Measurements from ENCODE around the gene HMGCLL1. TPM values are rescaled to one million over a fixed set of nuclear protein-coding genes. Genes with fewer than 3 reads are reported as not detected.

Gene HMGCLL1
- total and polyA plus RNA-seq, 2 donors (not counting 1 experiment from before 2014, with no cell fraction given), result not detected

- Histone ChIP-seq H4K20me1 (ENCODE audit: control insufficient read depth, insufficient read depth, low read length, poor library complexity, severe bottlenecking) (no peaks in the 10 kb centered on the region), H3K4me2 (replicated peaks; ENCODE audit: low read depth, low read length, poor library complexity, severe bottlenecking) (no peak overlapping the region), H3K27me3 (replicated peaks in 1 of 4; ENCODE audit: control extremely low read depth in 1 of 4, control insufficient read depth in 3 of 4, insufficient read depth in 4 of 4, low read length in 3 of 4) (no peaks in the 10 kb centered on the region), H2AFZ (ENCODE audit: insufficient read depth, low read depth, low read length, poor library complexity, severe bottlenecking) (no peak overlapping the region), H3K9me3 (ENCODE audit: control extremely low read depth in 1 of 3, control insufficient read depth in 2 of 3, insufficient read depth in 1 of 3, low read length in 2 of 3) (no peaks in the 10 kb centered on the region), H3K4me1 (ENCODE audit: control insufficient read depth in 2 of 2, insufficient read depth in 2 of 2, low read length in 2 of 2) (no peaks in the 10 kb centered on the region), H3K27ac (ENCODE audit: low read length in 2 of 2) (no peak overlapping the region), H3K9ac (ENCODE audit: low read length) (no peak overlapping the region), H3K4me3 (ENCODE audit: control extremely low read depth in 1 of 5, extremely low read depth in 1 of 5, insufficient read depth in 1 of 5, low read depth in 2 of 5, low read length in 4 of 5) (no peak overlapping the region), H3K36me3 (replicated peaks in 1 of 2; ENCODE audit: control extremely low read depth in 1 of 2, control insufficient read depth in 1 of 2, extremely low read depth in 1 of 2, insufficient read depth in 2 of 2, low read length in 1 of 2) (no peaks in the 10 kb centered on the region), H3K79me2 (ENCODE audit: control insufficient read depth, insufficient read depth, low read length) (no peaks in the 10 kb centered on the region)
- ATAC-seq (ENCODE audit: low read depth) (no peak), DNase-seq (no peak)
- no peak overlapping the region for H3K4me3 Mint-ChIP-seq
- ChIA-PET CTCF (no interaction called here), POLR2A (no interaction called here)
- H3K27ac Mint-ChIP-seq, result no peak overlapping the region
- no peaks in the 10 kb centered on the region for H3K27me3 Mint-ChIP-seq
- no peak for TF ChIP-seq CTCF (IDR thresholded peaks at IDR 0.05)
- no peak for TF ChIP-seq EZH2 (IDR thresholded peaks at IDR 0.05; ENCODE audit: borderline replicate concordance, insufficient read depth, low read depth, low read length, poor library complexity, severe bottlenecking)
- no peaks in the 10 kb centered on the region for H3K4me1 Mint-ChIP-seq
- intact Hi-C loops (cut with micrococcal nuclease), result no loop called here
- no CpG with 5 or more reads among the region's 4 CpGs for WGBS (ENCODE audit: insufficient coverage)
- no peaks in the 10 kb centered on the region for H3K9me3 Mint-ChIP-seq (ENCODE audit: insufficient read depth)
Observed at GRCh38 chr6:55567558-55567957, 11.4 kb downstream of the HMGCLL1 start.

GRCh38 chr6:55566036-55566710 is 12.8 kb downstream of the HMGCLL1 start:
- Mint-ChIP-seq H3K27ac (no peak overlapping the region), H3K4me1 (no peaks in the 10 kb centered on the region), H3K27me3 (no peaks in the 10 kb centered on the region), H3K9me3 (ENCODE audit: insufficient read depth) (no peaks in the 10 kb centered on the region), H3K4me3 (no peak overlapping the region)
- ChIA-PET POLR2A (no interaction called here), CTCF (no interaction called here)
- TF ChIP-seq CTCF (IDR thresholded peaks at IDR 0.05) (no peak), EZH2 (IDR thresholded peaks at IDR 0.05; ENCODE audit: borderline replicate concordance, insufficient read depth, low read depth, low read length, poor library complexity, severe bottlenecking) (no peak)
- DNase-seq (no peak), ATAC-seq (ENCODE audit: low read depth) (no peak)
- WGBS (ENCODE audit: insufficient coverage), result no CpG with 5 or more reads among the region's 4 CpGs
- H3K4me2 ChIP-seq (replicated peaks; ENCODE audit: low read depth, low read length, poor library complexity, severe bottlenecking), result no peak overlapping the region
- H3K4me1 ChIP-seq (ENCODE audit: control insufficient read depth in 2 of 2, insufficient read depth in 2 of 2, low read length in 2 of 2), result no peaks in the 10 kb centered on the region
- H4K20me1 ChIP-seq (ENCODE audit: control insufficient read depth, insufficient read depth, low read length, poor library complexity, severe bottlenecking), result no peaks in the 10 kb centered on the region
- no peak overlapping the region for H3K4me3 ChIP-seq (ENCODE audit: control extremely low read depth in 1 of 5, extremely low read depth in 1 of 5, insufficient read depth in 1 of 5, low read depth in 2 of 5, low read length in 4 of 5)
- no peak overlapping the region for H3K9ac ChIP-seq (ENCODE audit: low read length)
- H3K79me2 ChIP-seq (ENCODE audit: control insufficient read depth, insufficient read depth, low read length), result no peaks in the 10 kb centered on the region
- no peaks in the 10 kb centered on the region for H3K27me3 ChIP-seq (replicated peaks in 1 of 4; ENCODE audit: control extremely low read depth in 1 of 4, control insufficient read depth in 3 of 4, insufficient read depth in 4 of 4, low read length in 3 of 4)
- H3K36me3 ChIP-seq (replicated peaks in 1 of 2; ENCODE audit: control extremely low read depth in 1 of 2, control insufficient read depth in 1 of 2, extremely low read depth in 1 of 2, insufficient read depth in 2 of 2, low read length in 1 of 2), result no peaks in the 10 kb centered on the region
- intact Hi-C loops (cut with micrococcal nuclease), result no loop called here
- H3K9me3 ChIP-seq (ENCODE audit: control extremely low read depth in 1 of 3, control insufficient read depth in 2 of 3, insufficient read depth in 1 of 3, low read length in 2 of 3), result no peaks in the 10 kb centered on the region
- H3K27ac ChIP-seq (ENCODE audit: low read length in 2 of 2), result no peak overlapping the region
- no peak overlapping the region for H2AFZ ChIP-seq (ENCODE audit: insufficient read depth, low read depth, low read length, poor library complexity, severe bottlenecking)
